HEK293 (cell line): Measurements from ENCODE around the gene DNAJB1.

Experiments used
- CTCF ChIA-PET: fragments of 350-600 bp; formaldehyde crosslinking; extraction: SDS; loops from one replicate; lab custom pipeline; 2021; ENCODE audit warnings: antibody characterized with exemption; lab: Yijun Ruan, JAX
- POLR2A ChIA-PET: fragments of 300-600 bp; formaldehyde crosslinking; extraction: SDS; loops from one replicate; lab custom pipeline; 2020; ENCODE audit warnings: antibody characterized with exemption, inconsistent platforms; lab: Yijun Ruan, JAX
- H3K27ac ChIP-seq: fragments of 200-500 bp; sonication (Bioruptor generic); 2 replicates; pipeline ENCODE4 v1.5.1; 2014; ENCODE audit warnings: low read depth, low read length, control low read depth, inconsistent platforms; ENCODE audit errors: extremely low read depth
- H3K36me3 ChIP-seq, 2 experiments: fragments of 200-500 bp in 1 of 2; sonication (Bioruptor generic) in 1 of 2; 1 replicate in 1 of 2; 2 replicates in 1 of 2; pipeline ENCODE4 v1.5.1; 2014 to 2017; ENCODE audit warnings: inconsistent platforms in 2 of 2, low read length in 2 of 2; ENCODE audit not compliant: control insufficient read depth in 2 of 2, insufficient read depth in 1 of 2
- H3K4me1 ChIP-seq: fragments of 200-500 bp; sonication (Bioruptor generic); 2 replicates; pipeline ENCODE4 v1.5.1; 2014; ENCODE audit warnings: mild to moderate bottlenecking, low read length, inconsistent platforms; ENCODE audit not compliant: control insufficient read depth, insufficient read depth
- H3K4me3 ChIP-seq: 2 replicates; pipeline ENCODE4 v1.5.1; 2011; ENCODE audit warnings: low read depth, mild to moderate bottlenecking, control low read depth, low read length, moderate library complexity
- H3K9me3 ChIP-seq: fragments of 200-500 bp; sonication (Bioruptor generic); 2 replicates; pipeline ENCODE4 v1.5.1; 2014; ENCODE audit warnings: low read depth, low read length, inconsistent platforms; ENCODE audit not compliant: control insufficient read depth, insufficient read depth
- BCL11B ChIP-seq: fragments of 450-650 bp; formaldehyde crosslinking; IDR thresholded peaks from 2 replicates; pipeline ENCODE4 v1.5.1; 2016; ENCODE audit warnings: low read depth, missing biosample characterization, missing genetic modification characterization
- EGR2 ChIP-seq: fragments of 450-650 bp; formaldehyde crosslinking; IDR thresholded peaks from 2 replicates; pipeline ENCODE4 v1.5.1; 2016; ENCODE audit warnings: low read depth, missing biosample characterization, missing genetic modification characterization
- GLIS2 ChIP-seq: fragments of 450-650 bp; formaldehyde crosslinking; IDR thresholded peaks from 2 replicates; pipeline ENCODE4 v1.5.1; 2016; ENCODE audit warnings: missing biosample characterization, missing genetic modification characterization
- HIC1 ChIP-seq: fragments of 450-650 bp; formaldehyde crosslinking; IDR thresholded peaks from 2 replicates; pipeline ENCODE4 v1.5.1; 2016; ENCODE audit warnings: missing biosample characterization, missing genetic modification characterization
- PRDM1 ChIP-seq: fragments of 450-650 bp; formaldehyde crosslinking; IDR thresholded peaks from 2 replicates; pipeline ENCODE4; 2016; ENCODE audit warnings: missing biosample characterization, missing genetic modification characterization
- PRDM10 ChIP-seq: fragments of 450-650 bp; formaldehyde crosslinking; IDR thresholded peaks from 2 replicates; pipeline ENCODE4 v1.5.1; 2016; ENCODE audit warnings: missing biosample characterization, missing genetic modification characterization
- REST ChIP-seq: fragments of 450-650 bp; formaldehyde crosslinking; IDR thresholded peaks from 2 replicates; pipeline ENCODE4 v1.5.1; 2016; ENCODE audit warnings: missing biosample characterization, missing genetic modification characterization
- TRIM28 ChIP-seq: IDR thresholded peaks from 2 replicates; pipeline ENCODE4 v1.6.1; 2011; ENCODE audit warnings: low read length, control low read depth, borderline replicate concordance
- ZBTB20 ChIP-seq: fragments of 450-650 bp; formaldehyde crosslinking; IDR thresholded peaks from 2 replicates; pipeline ENCODE4 v1.5.1; 2016; ENCODE audit warnings: missing biosample characterization, missing genetic modification characterization
- ZBTB21 ChIP-seq: fragments of 450-650 bp; formaldehyde crosslinking; IDR thresholded peaks from 2 replicates; pipeline ENCODE4 v1.5.1; 2017; ENCODE audit warnings: missing biosample characterization, missing genetic modification characterization
- ZBTB26 ChIP-seq: fragments of 450-650 bp; formaldehyde crosslinking; optimal IDR thresholded peaks from 2 replicates; pipeline ENCODE3; 2016; ENCODE audit warnings: missing biosample characterization, mild to moderate bottlenecking, missing genetic modification characterization
- ZFHX2 ChIP-seq: fragments of 450-650 bp; formaldehyde crosslinking; conservative IDR thresholded peaks from 2 replicates; pipeline ENCODE4 v1.5.1; 2016; ENCODE audit warnings: missing biosample characterization, missing genetic modification characterization
- ZNF16 ChIP-seq: fragments of 450-650 bp; formaldehyde crosslinking; IDR thresholded peaks from 2 replicates; pipeline ENCODE4 v1.5.1; 2016; ENCODE audit warnings: low read depth, missing biosample characterization, missing genetic modification characterization
- ZNF174 ChIP-seq: fragments of 450-650 bp; formaldehyde crosslinking; IDR thresholded peaks from 2 replicates; pipeline ENCODE4 v1.5.0; 2017; ENCODE audit warnings: missing biosample characterization, mild to moderate bottlenecking, missing genetic modification characterization
- ZNF514 ChIP-seq: fragments of 450-650 bp; formaldehyde crosslinking; IDR thresholded peaks from 2 replicates; pipeline ENCODE4 v1.5.1; 2016; ENCODE audit warnings: missing biosample characterization, missing genetic modification characterization
- ZNF585B ChIP-seq: fragments of 450-650 bp; formaldehyde crosslinking; IDR thresholded peaks from 2 replicates; pipeline ENCODE4 v1.5.1; 2016; ENCODE audit warnings: missing biosample characterization, missing genetic modification characterization
- ZNF623 ChIP-seq: fragments of 450-650 bp; formaldehyde crosslinking; IDR thresholded peaks from 2 replicates; pipeline ENCODE4 v1.5.1; 2016; ENCODE audit warnings: missing biosample characterization, missing genetic modification characterization
- ZXDB ChIP-seq: fragments of 450-650 bp; formaldehyde crosslinking; IDR thresholded peaks from 2 replicates; pipeline ENCODE4 v1.5.1; 2016; ENCODE audit warnings: missing biosample characterization, missing genetic modification characterization

The DNAJB1 gene

GRCh38 chr19:14556662-14557188 lies 38.5 kb upstream of the DNAJB1 start (continued):
- peak; percentile 60; the same call in 1 of the 2 replicates for TF ChIP-seq REST (tag by site-specific recombination)
- no peak for TF ChIP-seq ZNF174 (tag by site-specific recombination)
- no peak; the same call in 1 of the 2 replicates for TF ChIP-seq ZXDB
- TF ChIP-seq BCL11B (tag by site-specific recombination), result no peak
- TF ChIP-seq HIC1, result peak; percentile 40; the same call in 1 of the 2 replicates
- no peak for TF ChIP-seq TRIM28
- peak; percentile 41; the same call in 1 of the 2 replicates for TF ChIP-seq ZBTB21 (tag by site-specific recombination)

GRCh38 chr19:14555918-14556661 lies 37.9 kb upstream of the DNAJB1 start:
- Histone ChIP-seq H3K36me3 (peaks cover 0 to 4% of the 10 kb centered on the region in 2 experiments; a peak in 2 of 3 replicates), H3K27ac (no peak overlapping the region), H3K9me3 (no peaks in the 10 kb centered on the region), H3K4me3 (no peak overlapping the region), H3K4me1 (peaks cover 3% of the 10 kb centered on the region; the same call in 1 of the 2 replicates)
- POLR2A ChIA-PET, result interaction anchor here (0.9 to 1.6 kb wide), 3 partner anchors 16 to 38 kb away, joined by 3 to 4 read pairs (median 3); partner anchors contain the start of genes DNAJB1 and NDUFB7
- TF ChIP-seq ZFHX2 (tag by site-specific recombination) (peak; percentile 52), ZNF623 (tag by site-specific recombination) (peak; percentile 92), GLIS2 (tag by site-specific recombination) (no peak), ZNF514 (tag by site-specific recombination) (no peak), ZNF585B (tag by site-specific recombination) (no peak), PRDM1 (tag by site-specific recombination) (peak; percentile 31; the same call in 1 of the 2 replicates), PRDM10 (tag by site-specific recombination) (peak; percentile 31; the same call in 1 of the 2 replicates), ZXDB (no peak), ZBTB26 (peak; percentile 1), ZNF16 (tag by site-specific recombination) (peak; percentile 95), EGR2 (peak; percentile 30; the same call in 1 of the 2 replicates), ZBTB20 (tag by site-specific recombination) (peak; percentile 83)
- CTCF ChIA-PET, result interaction anchor here (0.6 to 5.0 kb wide), 22 partner anchors 8 to 755 kb away, joined by 3 to 37 read pairs (median 4); partner anchors contain the start of gene NDUFB7
